SK-N-SH treated with all-trans-retinoic acid at 6 μM for 48 hours (cell line): ENCODE measurements around the gene OR6Y1.

Experiments used
- ARNTL ChIP-seq: fragments of 450-650 bp; formaldehyde crosslinking; IDR thresholded peaks from 2 replicates; pipeline ENCODE4 v1.5.0; 2020; ENCODE audit warnings: low read depth, mild to moderate bottlenecking, moderate library complexity, borderline replicate concordance
- CSDC2 ChIP-seq: fragments of 250-450 bp; sonication (Bioruptor Pico); IDR thresholded peaks from 2 replicates; pipeline ENCODE4 v1.5.0; 2020; ENCODE audit warnings: mild to moderate bottlenecking, moderate library complexity
- ESRRG ChIP-seq: fragments of 250-450 bp; sonication (Bioruptor Pico); IDR thresholded peaks from 2 replicates; pipeline ENCODE4 v1.6.1; 2021; ENCODE audit warnings: mild to moderate bottlenecking
- PPARA ChIP-seq: fragments of 250-450 bp; sonication (Bioruptor Pico); IDR thresholded peaks from 2 replicates; pipeline ENCODE4 v1.5.0; 2020; ENCODE audit warnings: mild to moderate bottlenecking, borderline replicate concordance
- RARB ChIP-seq: fragments of 250-450 bp; sonication (Bioruptor Pico); IDR thresholded peaks from 2 replicates; pipeline ENCODE4 v1.8.0; 2021; ENCODE audit warnings: mild to moderate bottlenecking, moderate library complexity
- ZNF8 ChIP-seq: fragments of 450-650 bp; formaldehyde crosslinking; IDR thresholded peaks from 2 replicates; pipeline ENCODE4 v1.5.0; 2020; ENCODE audit warnings: mild to moderate bottlenecking, moderate library complexity

DNA sequence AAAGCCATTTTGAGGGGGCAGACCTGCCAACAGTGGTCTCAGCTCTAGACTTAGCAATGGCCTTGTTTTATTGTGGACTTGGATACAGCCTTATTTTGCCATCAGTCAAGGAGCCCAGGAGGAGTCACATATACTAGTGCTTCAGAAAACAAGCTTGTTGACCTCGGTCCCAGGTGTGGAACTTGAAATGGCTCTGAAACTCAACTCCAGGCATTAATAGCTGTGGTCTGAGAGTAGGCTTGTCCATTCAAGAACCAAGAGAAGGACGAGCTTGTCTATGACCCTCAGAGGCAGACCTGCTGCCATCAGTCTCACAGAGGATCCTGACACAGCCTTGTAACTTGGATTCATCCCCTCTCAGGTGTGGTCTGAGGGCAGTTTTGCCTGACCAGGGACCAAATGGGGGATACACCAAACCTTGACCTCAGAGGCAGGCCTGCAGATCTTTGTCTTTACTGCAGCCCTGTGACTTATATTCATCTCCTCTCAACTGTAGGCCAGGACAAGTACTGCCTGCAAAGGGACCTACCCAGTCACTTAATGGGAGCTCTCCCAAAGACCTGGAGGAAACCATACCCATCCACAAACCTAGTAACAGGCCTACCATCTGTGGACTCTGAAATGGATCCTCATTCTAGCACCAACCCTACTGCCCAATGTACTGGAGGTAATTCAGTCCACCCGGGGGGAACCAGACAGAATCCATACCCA, 33.1 kb downstream of the OR6Y1 start:
- no peak for TF ChIP-seq CSDC2
- TF ChIP-seq ESRRG (CRISPR knock-in tag), result no peak
- TF ChIP-seq RARB, result no peak
- no peak for TF ChIP-seq ARNTL (CRISPR knock-in tag)
- no peak for TF ChIP-seq ZNF8
- TF ChIP-seq PPARA, result no peak
